HFF-Myc (cell line): ENCODE data around the gene METTL15.
A peak's percentile ranks its signal among the peaks of the same experiment; 100 is the strongest.

ENCODE experiments used
- DNase-seq: peaks from one replicate; pipeline ENCODE4 v3.0.0-alpha.2; 2011; ENCODE audit warnings: low read depth; ENCODE audit errors: extremely low read depth
- H3K4me3 ChIP-seq: replicated peaks from 2 replicates; pipeline ENCODE4 v1.5.1; 2011; ENCODE audit warnings: low read depth, mild to moderate bottlenecking, control low read depth, low read length
- CTCF ChIP-seq: IDR thresholded peaks from 2 replicates; pipeline ENCODE4 v1.5.1; 2012; ENCODE audit warnings: mild to moderate bottlenecking, low read depth, low read length, control low read depth; ENCODE audit errors: missing control alignments

METTL15 gene

DNA sequence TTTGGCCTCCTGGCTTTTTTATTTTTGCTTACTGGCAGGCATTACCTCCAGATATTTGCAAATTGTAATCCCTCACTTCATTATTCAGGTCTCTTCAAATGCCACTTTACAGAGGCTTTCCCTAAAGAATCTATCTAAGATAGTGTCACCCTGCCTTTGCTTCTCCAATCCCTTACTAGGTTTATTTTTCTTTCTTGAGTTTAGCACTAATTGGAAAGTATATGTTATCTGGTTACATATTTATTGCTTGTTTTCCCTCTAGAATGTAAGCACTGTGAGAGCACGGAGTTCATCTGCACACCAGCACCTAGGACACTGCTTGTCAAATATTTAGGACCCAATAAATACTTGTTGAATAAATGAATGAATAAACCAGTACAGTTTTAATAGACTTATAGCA lies 3.8 kb upstream of the METTL15 start:
- no peak for DNase-seq
- no peak for TF ChIP-seq CTCF
- H3K4me3 ChIP-seq = no peak overlapping the region

DNA sequence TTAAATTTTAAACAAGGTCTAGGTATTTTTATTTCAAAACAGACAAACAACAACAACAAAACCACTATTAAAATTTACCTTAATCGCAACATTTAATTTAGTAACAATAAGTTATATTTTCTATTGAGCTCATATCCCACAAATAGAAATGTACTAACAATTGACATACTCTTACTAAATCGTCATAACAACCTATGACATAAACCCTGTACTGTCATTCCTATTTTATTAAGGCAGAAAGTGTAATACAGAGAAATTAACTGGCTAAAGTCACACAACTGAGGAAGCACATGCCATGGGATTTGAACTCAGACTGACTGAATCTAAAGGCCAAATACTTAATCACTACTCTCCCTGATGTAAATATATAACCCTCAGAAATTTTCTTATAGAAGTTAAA lies 3.2 kb upstream of the METTL15 start:
- peak overlapping the region; percentile 85; the same call in 1 of the 2 replicates for H3K4me3 ChIP-seq
- DNase-seq = no peak
- no peak for TF ChIP-seq CTCF

DNA sequence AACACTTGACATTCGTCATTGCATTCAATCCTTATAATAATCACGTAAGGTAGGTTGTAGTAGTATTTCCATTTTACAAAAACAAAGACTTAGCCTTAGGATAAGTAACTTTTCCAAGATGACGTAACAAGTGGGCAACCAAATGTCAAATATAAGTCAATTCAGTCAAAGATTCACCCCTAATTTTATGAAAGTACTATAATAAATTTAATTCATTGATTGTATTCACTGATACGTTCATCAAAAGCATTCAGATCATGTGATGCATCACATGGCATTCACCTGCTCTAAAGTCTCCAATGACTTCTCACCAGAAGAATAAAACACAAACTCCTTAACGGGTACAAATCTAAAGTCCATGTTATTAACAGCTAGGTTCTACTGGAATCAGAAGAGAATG lies 2.3 kb upstream of the METTL15 start:
- H3K4me3 ChIP-seq = peak overlapping the region; percentile 85
- no peak for DNase-seq
- TF ChIP-seq CTCF = no peak

DNA sequence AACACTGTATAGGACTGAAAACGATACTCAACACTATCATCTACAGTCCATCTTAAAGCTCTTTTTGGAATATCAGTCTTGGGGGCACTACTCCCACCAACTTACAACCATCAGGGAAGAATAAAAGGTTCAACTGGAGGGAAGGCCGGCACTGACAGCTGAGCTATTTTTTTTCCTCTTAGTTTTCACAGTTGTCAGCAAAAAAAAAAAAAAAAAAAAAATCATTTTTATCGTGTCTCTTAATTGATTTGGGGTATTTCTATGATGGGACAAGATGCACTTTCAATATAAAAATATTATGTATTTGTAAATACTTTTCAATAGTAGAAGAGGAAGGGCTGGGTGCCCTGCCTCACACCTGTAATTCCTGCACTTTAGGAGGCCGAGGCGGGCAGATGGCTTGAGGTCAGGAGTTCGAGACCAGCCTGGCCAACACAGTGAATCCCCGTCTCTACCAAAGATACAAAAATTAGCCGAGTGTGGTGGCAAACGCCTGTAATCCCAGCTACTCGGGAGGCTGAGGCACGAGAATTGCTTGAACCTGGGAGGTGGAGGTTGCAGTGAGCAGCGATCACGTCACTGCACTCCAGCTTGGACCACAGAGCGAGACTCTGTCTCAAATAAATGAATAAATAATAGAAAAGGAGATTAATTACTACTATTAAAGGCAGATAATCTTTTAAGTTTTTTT lies 1.7 kb upstream of the METTL15 start:
- no peak for DNase-seq
- H3K4me3 ChIP-seq = peak overlapping the region; percentile 85
- no peak for TF ChIP-seq CTCF

- no peak for TF ChIP-seq CTCF
- H3K4me3 ChIP-seq = peak overlapping the region; percentile 85
- no peak for DNase-seq
These were observed 918 bp upstream of the METTL15 start for GRCh38 chr11:28107191-28107749.

- TF ChIP-seq CTCF = no peak
- no peak for DNase-seq
- peak overlapping the region; percentile 85; the same call in 1 of the 2 replicates for H3K4me3 ChIP-seq
These were observed 770 bp downstream of the METTL15 start for GRCh38 chr11:28108958-28109357.
